Suprapubic skin (tissue), 4 donors: Measurements from ENCODE around the gene NOX3.

Experiments
- CTCF ChIP-seq, 2 donors: fragments of 200-600 bp in 1 of 2; fragments of 450-650 bp in 1 of 2; sonication (generic) in 1 of 2; IDR thresholded peaks; one replicate each; pipeline ENCODE4 v1.5.1; 2016 to 2019; ENCODE audit warnings: antibody characterized with exemption in 2 of 2, mild to moderate bottlenecking in 1 of 2, moderate library complexity in 1 of 2
- EP300 ChIP-seq: sonication (generic); formaldehyde crosslinking; IDR thresholded peaks from one replicate; pipeline ENCODE4 v1.6.1; 2017; ENCODE audit warnings: antibody characterized with exemption
- POLR2A ChIP-seq, 2 donors: fragments of 450-650 bp; IDR thresholded peaks; one replicate each; pipeline ENCODE4 v1.6.1; 2017; ENCODE audit warnings: antibody characterized with exemption in 2 of 2, mild to moderate bottlenecking in 2 of 2, moderate library complexity in 2 of 2
- POLR2AphosphoS5 ChIP-seq, 3 donors: sonication (generic); formaldehyde crosslinking; IDR thresholded peaks; one replicate each; pipeline ENCODE4 v1.6.1; 2017; ENCODE audit warnings: antibody characterized with exemption in 3 of 3

DNA sequence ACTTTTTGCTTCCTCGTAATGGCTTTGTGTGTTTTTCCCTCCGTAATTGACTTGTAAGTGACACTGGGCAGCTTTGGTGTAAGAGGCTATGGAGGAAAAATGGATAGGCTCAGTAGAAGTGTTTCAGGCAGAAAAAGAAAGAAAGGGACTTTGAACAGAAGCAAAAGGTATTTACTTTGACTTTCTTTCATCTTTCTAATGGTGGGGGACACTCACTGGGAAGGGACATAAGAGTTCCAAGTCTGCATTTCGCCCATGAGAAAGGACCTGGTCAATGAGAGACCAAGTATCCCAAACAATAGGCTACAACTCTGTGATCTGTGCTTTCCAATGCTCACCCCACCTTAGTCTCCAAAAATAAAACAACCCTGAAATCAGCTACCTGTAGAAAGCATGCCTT is 41.6 kb downstream of the NOX3 start:
- no peak for TF ChIP-seq CTCF (IDR thresholded peaks at IDR 0.05)
- no peak for TF ChIP-seq POLR2A (IDR thresholded peaks at IDR 0.05)
- no peak for TF ChIP-seq POLR2AphosphoS5 (IDR thresholded peaks at IDR 0.05)
- no peak for TF ChIP-seq EP300
